ENCODE measurements around the gene RPS26. TPM values are rescaled to one million over a fixed set of nuclear protein-coding genes. Genes with fewer than 3 reads are reported as not detected.

Gene RPS26
- total and polyA plus RNA-seq, 2 of the 13 experiments (the other 11 are each of a cell fraction or from before 2014, with no cell fraction given): 150 to 421 TPM

- TF ChIP-seq NRL (CRISPR knock-in tag; IDR thresholded peaks at IDR 0.05; ENCODE audit: borderline replicate concordance) (no peak), ETV5 (CRISPR knock-in tag; IDR thresholded peaks at IDR 0.05; ENCODE audit: borderline replicate concordance) (peak; percentile 47; the same call in 1 of the 2 replicates), ZMYM2 (CRISPR knock-in tag; IDR thresholded peaks at IDR 0.05) (no peak), EHMT2 (IDR thresholded peaks at IDR 0.05; ENCODE audit: borderline replicate concordance, low read depth, low read length) (no peak), ZFX (CRISPR knock-in tag; IDR thresholded peaks at IDR 0.05; ENCODE audit: low read depth) (no peak), MED8 (CRISPR knock-in tag; IDR thresholded peaks at IDR 0.05; ENCODE audit: insufficient replicate concordance) (no peak), ZNF556 (CRISPR knock-in tag; IDR thresholded peaks at IDR 0.05; ENCODE audit: borderline replicate concordance) (peak; percentile 45; the same call in 1 of the 2 replicates), ZNF772 (CRISPR knock-in tag; IDR thresholded peaks at IDR 0.05) (no peak; the same call in 1 of the 2 replicates), ZNF674 (CRISPR knock-in tag; IDR thresholded peaks at IDR 0.05; ENCODE audit: low read depth) (no peak), ZSCAN25 (CRISPR knock-in tag; IDR thresholded peaks at IDR 0.05) (no peak), NFAT5 (CRISPR knock-in tag; IDR thresholded peaks at IDR 0.05) (no peak; the same call in 1 of the 2 replicates), ZNF709 (CRISPR knock-in tag; IDR thresholded peaks at IDR 0.05) (peak; percentile 41), SYNCRIP (IDR thresholded peaks at IDR 0.05; ENCODE audit: insufficient read depth, low read depth, low read length) (no peak), MED1 (CRISPR knock-in tag; IDR thresholded peaks at IDR 0.05) (peak; percentile 48), ZNF761 (CRISPR knock-in tag; conservative IDR thresholded peaks at IDR 0.05) (no peak), PATZ1 (CRISPR knock-in tag; IDR thresholded peaks at IDR 0.05) (peak; percentile 69), ZBTB3 (CRISPR knock-in tag; IDR thresholded peaks at IDR 0.05; ENCODE audit: borderline replicate concordance, low read depth) (no peak), PITX1 (CRISPR knock-in tag; IDR thresholded peaks at IDR 0.05) (peak; percentile 53; the same call in 1 of the 2 replicates), ZNF317 (CRISPR knock-in tag; IDR thresholded peaks at IDR 0.05) (no peak; the same call in 1 of the 2 replicates), ZBTB25 (CRISPR knock-in tag; IDR thresholded peaks at IDR 0.05) (no peak), KDM2A (CRISPR knock-in tag; IDR thresholded peaks at IDR 0.05; ENCODE audit: borderline replicate concordance, low read depth) (peak; percentile 93)
Measured at GRCh38 chr12:55996715-55997534, 44.8 kb upstream of the RPS26 start, which contains the start of gene SUOX (continued).
